Neural cell (in vitro differentiated cells): ENCODE results near the gene POLE2. TPM values are rescaled to one million over a fixed set of nuclear protein-coding genes. Genes with fewer than 3 reads are reported as not detected.

Experiments
- H2AFZ ChIP-seq: fragments of 200-600, 300-800 bp; sonication (generic), shearing (Covaris generic); 2 replicates; pipeline ENCODE4 v1.6.0; 2014; ENCODE audit warnings: low read depth, mild to moderate bottlenecking, antibody characterized with exemption, low read length, moderate library complexity
- H3F3A ChIP-seq: fragments of 200-600 bp; shearing (Covaris generic); 2 replicates; pipeline ENCODE4 v1.6.1; 2016; ENCODE audit warnings: mild to moderate bottlenecking, moderate library complexity, mixed read lengths, antibody characterized with exemption, low read length; ENCODE audit not compliant: insufficient read depth, poor library complexity, severe bottlenecking
- H3K27ac ChIP-seq: fragments of 200-600, 300-800 bp; sonication (generic), shearing (Covaris generic); 2 replicates; pipeline ENCODE4 v1.5.1; 2014; ENCODE audit warnings: mild to moderate bottlenecking, low read length, moderate library complexity
- H3K27me3 ChIP-seq: fragments of 300-800, 200-600 bp; sonication (generic), shearing (Covaris generic); 2 replicates; pipeline ENCODE4 v1.6.0; 2014; ENCODE audit warnings: mild to moderate bottlenecking, low read depth, low read length, moderate library complexity; ENCODE audit not compliant: insufficient read depth
- H3K36me3 ChIP-seq: fragments of 300-800, 200-600 bp; sonication (generic), shearing (Covaris generic); 2 replicates; pipeline ENCODE4 v1.5.1; 2014; ENCODE audit warnings: mild to moderate bottlenecking, antibody characterized with exemption, low read length, moderate library complexity; ENCODE audit not compliant: insufficient read depth
- H3K4me2 ChIP-seq: fragments of 300-800, 200-600 bp; sonication (generic), shearing (Covaris generic); 2 replicates; pipeline ENCODE4 v1.6.0; 2014; ENCODE audit warnings: mild to moderate bottlenecking, low read length
- H3K4me3 ChIP-seq: fragments of 300-800, 200-600 bp; sonication (generic), shearing (Covaris generic); 2 replicates; pipeline ENCODE4 v1.5.1; 2014; ENCODE audit warnings: mild to moderate bottlenecking, low read length, moderate library complexity
- H3K79me2 ChIP-seq: fragments of 200-600 bp; shearing (Covaris generic); replicated peaks from 2 replicates; pipeline ENCODE4 v1.6.0; 2014; ENCODE audit warnings: mild to moderate bottlenecking, low read length, moderate library complexity; ENCODE audit not compliant: insufficient read depth
- H3K9ac ChIP-seq: fragments of 300-800, 200-600 bp; sonication (generic), shearing (Covaris generic); 2 replicates; pipeline ENCODE4 v1.6.1; 2016; ENCODE audit warnings: mild to moderate bottlenecking, low read length, mixed read lengths
- H3K9me2 ChIP-seq: fragments of 200-600 bp; shearing (Covaris generic); 2 replicates; pipeline ENCODE4 v1.6.1; 2016; ENCODE audit warnings: mild to moderate bottlenecking, low read length, mixed read lengths; ENCODE audit not compliant: insufficient read depth
- H3K9me3 ChIP-seq: fragments of 200-600, 300-800 bp; sonication (generic), shearing (Covaris generic); 2 replicates; pipeline ENCODE4 v1.6.1; 2016; ENCODE audit warnings: mild to moderate bottlenecking, mixed run types, low read length, moderate library complexity, mixed read lengths
- H4K20me1 ChIP-seq: fragments of 200-600 bp; shearing (Covaris generic); 2 replicates; pipeline ENCODE4 v1.6.1; 2016; ENCODE audit warnings: mild to moderate bottlenecking, mixed run types; ENCODE audit not compliant: insufficient read depth
- EP300 ChIP-seq: fragments of 450-650 bp; conservative IDR thresholded peaks from 2 replicates; pipeline ENCODE4 v1.6.1; 2014; ENCODE audit warnings: antibody characterized with exemption, mild to moderate bottlenecking, moderate library complexity; ENCODE audit not compliant: poor library complexity, severe bottlenecking
- EZH2 ChIP-seq: fragments of 200-600, 300-800 bp; shearing (Covaris generic), sonication (generic); IDR thresholded peaks from 2 replicates; pipeline ENCODE4 v1.6.1; 2014; ENCODE audit warnings: antibody characterized with exemption, low read length, borderline replicate concordance, mild to moderate bottlenecking; ENCODE audit not compliant: insufficient read depth, poor library complexity, severe bottlenecking
- MXI1 ChIP-seq: fragments of 450-650 bp; conservative IDR thresholded peaks from 2 replicates; pipeline ENCODE4 v1.6.1; 2014; ENCODE audit warnings: antibody characterized with exemption, mild to moderate bottlenecking; ENCODE audit not compliant: poor library complexity, severe bottlenecking
- POLR2AphosphoS5 ChIP-seq: IDR thresholded peaks from 2 replicates; pipeline ENCODE4 v1.6.1; 2012
- RAD21 ChIP-seq: fragments of 450-650 bp; conservative IDR thresholded peaks from 2 replicates; pipeline ENCODE4 v1.6.1; 2014; ENCODE audit warnings: antibody characterized with exemption, mild to moderate bottlenecking, moderate library complexity
- SMC3 ChIP-seq: fragments of 450-650 bp; conservative IDR thresholded peaks from 2 replicates; pipeline ENCODE4 v1.6.1; 2014; ENCODE audit warnings: antibody characterized with exemption, mild to moderate bottlenecking, moderate library complexity; ENCODE audit not compliant: poor library complexity
- TAF1 ChIP-seq: IDR thresholded peaks from 2 replicates; pipeline ENCODE4 v1.6.1; 2012; ENCODE audit warnings: low read depth
- polyA plus RNA-seq: library from polyadenylated mRNA; depleted of rRNA; stranded (reverse); fragments of >200 nt; gene quantifications from 2 replicates; pipeline ENCODE4 v1.2.3, GENCODE V29; 2014
- TF ChIP-seq, protein P1 (sequence below): IDR thresholded peaks from 2 replicates; pipeline ENCODE4 v1.6.1; 2012; ENCODE audit warnings: borderline replicate concordance
- TF ChIP-seq, protein P2 (sequence below): fragments of 450-650 bp; IDR thresholded peaks from 2 replicates; pipeline ENCODE4 v1.5.1; 2014; ENCODE audit warnings: antibody characterized with exemption, mild to moderate bottlenecking, moderate library complexity; ENCODE audit not compliant: poor library complexity, severe bottlenecking

The POLE2 gene
- polyA plus RNA-seq, 1 donor from 2014 or later = 7.9 TPM

GRCh38 chr14:49612671-49613070, 75.3 kb downstream of the POLE2 start:
- H3K36me3 ChIP-seq = peaks cover 6% of the 10 kb centered on the region
- TF ChIP-seq, protein P1, sequence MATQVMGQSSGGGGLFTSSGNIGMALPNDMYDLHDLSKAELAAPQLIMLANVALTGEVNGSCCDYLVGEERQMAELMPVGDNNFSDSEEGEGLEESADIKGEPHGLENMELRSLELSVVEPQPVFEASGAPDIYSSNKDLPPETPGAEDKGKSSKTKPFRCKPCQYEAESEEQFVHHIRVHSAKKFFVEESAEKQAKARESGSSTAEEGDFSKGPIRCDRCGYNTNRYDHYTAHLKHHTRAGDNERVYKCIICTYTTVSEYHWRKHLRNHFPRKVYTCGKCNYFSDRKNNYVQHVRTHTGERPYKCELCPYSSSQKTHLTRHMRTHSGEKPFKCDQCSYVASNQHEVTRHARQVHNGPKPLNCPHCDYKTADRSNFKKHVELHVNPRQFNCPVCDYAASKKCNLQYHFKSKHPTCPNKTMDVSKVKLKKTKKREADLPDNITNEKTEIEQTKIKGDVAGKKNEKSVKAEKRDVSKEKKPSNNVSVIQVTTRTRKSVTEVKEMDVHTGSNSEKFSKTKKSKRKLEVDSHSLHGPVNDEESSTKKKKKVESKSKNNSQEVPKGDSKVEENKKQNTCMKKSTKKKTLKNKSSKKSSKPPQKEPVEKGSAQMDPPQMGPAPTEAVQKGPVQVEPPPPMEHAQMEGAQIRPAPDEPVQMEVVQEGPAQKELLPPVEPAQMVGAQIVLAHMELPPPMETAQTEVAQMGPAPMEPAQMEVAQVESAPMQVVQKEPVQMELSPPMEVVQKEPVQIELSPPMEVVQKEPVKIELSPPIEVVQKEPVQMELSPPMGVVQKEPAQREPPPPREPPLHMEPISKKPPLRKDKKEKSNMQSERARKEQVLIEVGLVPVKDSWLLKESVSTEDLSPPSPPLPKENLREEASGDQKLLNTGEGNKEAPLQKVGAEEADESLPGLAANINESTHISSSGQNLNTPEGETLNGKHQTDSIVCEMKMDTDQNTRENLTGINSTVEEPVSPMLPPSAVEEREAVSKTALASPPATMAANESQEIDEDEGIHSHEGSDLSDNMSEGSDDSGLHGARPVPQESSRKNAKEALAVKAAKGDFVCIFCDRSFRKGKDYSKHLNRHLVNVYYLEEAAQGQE = no peak
- no peak for TF ChIP-seq RAD21
- no peak for TF ChIP-seq TAF1
- TF ChIP-seq EP300 = no peak
- no peak for TF ChIP-seq EZH2
- TF ChIP-seq, protein P2, sequence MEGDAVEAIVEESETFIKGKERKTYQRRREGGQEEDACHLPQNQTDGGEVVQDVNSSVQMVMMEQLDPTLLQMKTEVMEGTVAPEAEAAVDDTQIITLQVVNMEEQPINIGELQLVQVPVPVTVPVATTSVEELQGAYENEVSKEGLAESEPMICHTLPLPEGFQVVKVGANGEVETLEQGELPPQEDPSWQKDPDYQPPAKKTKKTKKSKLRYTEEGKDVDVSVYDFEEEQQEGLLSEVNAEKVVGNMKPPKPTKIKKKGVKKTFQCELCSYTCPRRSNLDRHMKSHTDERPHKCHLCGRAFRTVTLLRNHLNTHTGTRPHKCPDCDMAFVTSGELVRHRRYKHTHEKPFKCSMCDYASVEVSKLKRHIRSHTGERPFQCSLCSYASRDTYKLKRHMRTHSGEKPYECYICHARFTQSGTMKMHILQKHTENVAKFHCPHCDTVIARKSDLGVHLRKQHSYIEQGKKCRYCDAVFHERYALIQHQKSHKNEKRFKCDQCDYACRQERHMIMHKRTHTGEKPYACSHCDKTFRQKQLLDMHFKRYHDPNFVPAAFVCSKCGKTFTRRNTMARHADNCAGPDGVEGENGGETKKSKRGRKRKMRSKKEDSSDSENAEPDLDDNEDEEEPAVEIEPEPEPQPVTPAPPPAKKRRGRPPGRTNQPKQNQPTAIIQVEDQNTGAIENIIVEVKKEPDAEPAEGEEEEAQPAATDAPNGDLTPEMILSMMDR = no peak
- no peak for TF ChIP-seq MXI1
- TF ChIP-seq SMC3 = no peak
- TF ChIP-seq POLR2AphosphoS5 = no peak
- no peaks in the 10 kb centered on the region for H3K9me2 ChIP-seq
- H3K27me3 ChIP-seq = no peaks in the 10 kb centered on the region
- peaks cover 1% of the 10 kb centered on the region for H3K79me2 ChIP-seq
- H3F3A ChIP-seq = no peaks in the 10 kb centered on the region
- H3K4me3 ChIP-seq = no peak overlapping the region
- H3K9me3 ChIP-seq = no peaks in the 10 kb centered on the region
- no peak overlapping the region for H3K27ac ChIP-seq
- no peak overlapping the region for H3K9ac ChIP-seq
- no peak overlapping the region for H2AFZ ChIP-seq
- no peak overlapping the region for H3K4me2 ChIP-seq
- no peaks in the 10 kb centered on the region for H4K20me1 ChIP-seq

- no peaks in the 10 kb centered on the region for H3K9me3 ChIP-seq
Observed at GRCh38 chr14:49612251-49612650, 75.8 kb downstream of the POLE2 start.

More at GRCh38 chr14:49612251-49612650, 75.8 kb downstream of the POLE2 start:
- H3K79me2 ChIP-seq = no peaks in the 10 kb centered on the region
- no peak overlapping the region for H3K9ac ChIP-seq
- no peak overlapping the region for H3K4me2 ChIP-seq
- H3K9me2 ChIP-seq = no peaks in the 10 kb centered on the region
- H3K27ac ChIP-seq = no peak overlapping the region
- H3K4me3 ChIP-seq = no peak overlapping the region
- no peak overlapping the region for H2AFZ ChIP-seq
- H3F3A ChIP-seq = no peaks in the 10 kb centered on the region
- TF ChIP-seq POLR2AphosphoS5 (no peak), RAD21 (no peak), EP300 (no peak), SMC3 (no peak), TAF1 (no peak), MXI1 (no peak), EZH2 (no peak)
- TF ChIP-seq, protein P2 = no peak
- TF ChIP-seq, protein P1 = no peak
- no peaks in the 10 kb centered on the region for H4K20me1 ChIP-seq
- no peaks in the 10 kb centered on the region for H3K27me3 ChIP-seq
- peaks cover 2% of the 10 kb centered on the region for H3K36me3 ChIP-seq
